C1 segment of cervical spinal cord (tissue), 14 donors: ENCODE results near the gene MRM3.
"Not testable (repeated sequence)": the region's sequence is repeated elsewhere in the genome, so short reads cannot be mapped to it uniquely, and the experiment has no call there.

Experiments used
- DNase-seq, 14 donors: peaks; one replicate each; lab custom pipeline; 2025; lab: John Stamatoyannopoulos, UW

MRM3 gene

GRCh38 chr17:823501-823902 is 41.3 kb downstream of the MRM3 start:
- no peak for DNase-seq

DNA sequence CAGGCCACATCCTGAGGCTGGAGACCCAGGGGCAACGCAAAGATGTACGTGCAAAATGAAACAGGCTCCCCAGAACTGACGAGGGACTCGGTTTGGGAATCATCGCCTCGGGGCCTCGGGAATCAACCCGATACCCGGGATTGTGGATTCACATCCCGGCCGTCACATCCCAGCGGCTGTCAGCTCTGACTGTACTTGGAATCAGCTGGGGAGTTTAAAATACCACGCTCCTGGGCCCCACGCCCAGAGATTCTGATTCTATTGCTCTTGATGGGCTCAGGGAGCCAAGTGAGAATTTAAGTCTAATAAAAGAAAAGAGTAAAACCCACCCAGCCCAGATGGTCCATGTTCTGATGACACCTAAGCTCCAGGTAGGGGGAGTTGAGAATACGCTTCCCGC is 42.2 kb downstream of the MRM3 start:
- no peak for DNase-seq

- DNase-seq = no peak
Observed at GRCh38 chr17:825216-825615, 43.1 kb downstream of the MRM3 start.

DNA sequence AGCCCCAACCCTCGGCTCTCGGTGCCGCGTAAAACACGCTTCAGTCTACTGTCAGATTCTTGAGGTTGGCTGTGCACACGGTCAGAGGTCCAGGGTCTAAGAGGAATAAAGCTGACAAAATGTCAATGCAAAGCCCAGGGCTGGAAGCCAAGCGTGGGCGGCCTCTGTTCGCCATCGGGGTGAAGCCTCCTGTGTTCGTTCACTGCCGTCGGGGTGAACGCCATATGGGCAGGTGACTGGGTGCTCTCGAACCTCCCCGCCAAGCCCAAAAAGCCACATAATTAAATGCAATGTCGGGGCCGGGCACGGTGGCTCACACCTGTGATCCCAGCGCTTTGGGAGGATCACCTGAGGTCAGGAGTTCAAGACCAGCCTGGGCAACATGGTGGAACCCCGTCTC is 44.6 kb downstream of the MRM3 start:
- no peak for DNase-seq

- DNase-seq = no peak
Observed at GRCh38 chr17:828761-829160, 46.6 kb downstream of the MRM3 start.

DNA sequence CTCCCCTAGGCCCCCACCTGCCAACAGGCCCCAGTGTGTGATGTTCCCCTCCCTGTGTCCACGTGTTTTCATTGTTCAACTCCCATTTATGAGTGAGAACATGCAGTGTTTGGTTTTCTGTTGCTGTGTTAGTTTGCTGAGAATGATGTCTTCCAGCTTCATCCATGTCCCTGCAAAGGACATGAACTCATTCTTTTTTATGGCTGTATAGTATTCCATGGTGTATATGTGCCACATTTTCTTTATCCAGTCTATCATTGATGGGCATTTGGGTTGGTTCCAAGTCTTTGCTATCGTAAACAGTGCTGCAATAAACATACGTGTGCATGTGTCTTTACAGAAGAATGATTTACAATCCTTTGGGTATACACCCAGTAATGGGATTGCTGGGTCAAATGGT is 47.5 kb downstream of the MRM3 start:
- not testable (repeated sequence) for DNase-seq

DNA sequence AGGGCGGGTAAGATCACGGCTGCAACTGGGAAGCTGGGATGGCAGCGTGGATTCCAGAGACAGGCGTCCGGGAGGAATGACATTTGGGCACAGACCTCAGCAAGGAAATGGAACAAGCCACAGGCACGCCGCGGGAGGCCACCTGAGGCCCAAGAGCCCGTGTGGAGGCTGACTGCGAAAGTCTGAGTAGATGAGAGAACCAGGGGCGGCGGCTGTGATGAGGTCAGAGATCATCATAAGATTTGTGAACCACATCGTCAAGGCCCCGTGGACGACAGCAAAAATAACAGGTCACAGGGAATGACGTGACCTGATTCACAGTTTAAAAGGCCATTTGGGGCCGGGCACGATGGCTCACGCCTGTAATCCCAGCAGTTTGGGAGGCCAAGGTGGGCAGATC is 48.2 kb downstream of the MRM3 start:
- no peak for DNase-seq

DNA sequence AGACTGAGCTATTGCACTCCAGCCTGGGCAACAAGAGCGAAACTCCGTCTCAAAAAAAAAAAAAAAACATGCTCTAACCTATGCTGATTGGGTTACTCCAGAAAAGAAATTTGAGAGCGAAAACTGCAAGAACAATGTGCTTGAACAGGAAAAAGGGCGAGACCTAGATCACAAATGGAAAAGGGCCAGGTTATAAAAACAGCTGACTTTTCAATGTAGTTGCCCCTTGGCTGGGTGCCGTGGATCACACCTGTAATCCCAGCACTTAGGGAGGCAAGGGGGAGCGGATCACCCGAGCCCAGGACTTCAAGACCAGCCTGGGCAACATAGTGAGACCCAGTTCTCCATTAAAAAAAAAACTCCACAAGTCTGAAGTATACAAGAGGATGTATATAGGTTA is 48.8 kb downstream of the MRM3 start:
- no peak for DNase-seq

- DNase-seq = no peak
Observed at GRCh38 chr17:834136-834535, 52.0 kb downstream of the MRM3 start.

GRCh38 chr17:835263-835662 is 53.1 kb downstream of the MRM3 start:
- no peak for DNase-seq

DNA sequence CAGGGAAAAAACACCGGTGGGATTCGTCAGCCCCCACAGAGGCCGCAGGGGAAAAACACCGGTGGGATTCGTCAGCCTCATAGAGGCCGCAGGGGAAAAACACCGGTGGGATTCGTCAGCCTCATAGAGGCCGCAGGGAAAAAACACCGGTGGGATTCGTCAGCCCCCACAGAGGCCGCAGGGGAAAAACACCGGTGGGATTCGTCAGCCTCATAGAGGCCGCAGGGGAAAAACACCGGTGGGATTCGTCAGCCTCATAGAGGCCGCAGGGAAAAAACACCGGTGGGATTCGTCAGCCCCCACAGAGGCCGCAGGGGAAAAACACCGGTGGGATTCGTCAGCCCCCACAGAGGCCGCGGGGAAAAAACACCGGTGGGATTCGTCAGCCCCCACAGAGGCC is 53.6 kb downstream of the MRM3 start:
- not testable (repeated sequence) for DNase-seq

DNA sequence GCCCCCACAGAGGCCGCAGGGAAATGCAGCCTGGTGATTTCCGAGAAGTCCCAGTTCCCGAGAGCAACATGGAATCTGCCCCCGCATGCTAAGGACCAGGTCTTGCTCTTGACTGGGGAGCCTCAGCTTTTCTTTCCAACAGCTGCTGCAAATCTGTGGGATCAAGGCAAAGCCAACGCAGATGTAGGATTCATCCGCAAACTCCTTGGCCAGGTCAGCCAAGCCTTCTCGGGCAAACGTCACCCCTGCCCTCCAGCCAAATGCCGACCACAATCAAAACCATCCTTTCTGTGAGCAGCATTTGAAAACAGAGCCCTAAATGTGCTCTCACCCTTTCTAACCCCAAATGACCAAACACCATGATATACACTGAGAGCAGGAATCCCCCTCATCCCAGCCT is 54.0 kb downstream of the MRM3 start:
- DNase-seq = no peak

GRCh38 chr17:838486-838885 is 56.3 kb downstream of the MRM3 start:
- DNase-seq = no peak

DNA sequence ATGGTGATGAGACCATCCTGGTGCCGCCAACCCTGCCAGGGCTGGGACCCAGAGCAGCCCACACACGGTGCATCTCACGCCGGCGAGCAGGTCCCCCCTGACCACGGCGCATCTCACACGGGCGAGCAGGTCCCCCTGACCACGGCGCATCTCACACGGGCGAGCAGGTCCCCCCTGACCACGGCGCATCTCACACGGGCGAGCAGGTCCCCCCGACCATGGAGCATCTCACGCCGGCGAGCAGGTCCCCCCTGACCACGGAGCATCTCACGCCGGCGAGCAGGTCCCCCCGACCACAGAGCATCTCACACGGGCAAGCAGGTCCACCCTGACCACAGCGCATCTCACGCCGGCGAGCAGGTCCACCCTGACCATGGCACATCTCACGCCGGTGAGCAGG is 59.2 kb downstream of the MRM3 start:
- no peak for DNase-seq
